ENCODE results near the gene PRDM16. TPM values are rescaled to one million over a fixed set of nuclear protein-coding genes. Genes with fewer than 3 reads are reported as not detected.

The PRDM16 gene
- total RNA-seq (2022): not detected in 2 replicates
- Bru-seq, nascent RNA: percentile 0 among the genes with signal in this experiment
- BruChase-seq, experiment 1, labeled RNA remaining after a 6-hour chase: not detected
- BruChase-seq, experiment 2, labeled RNA remaining after a 2-hour chase: percentile 0 among the genes with signal in this experiment
- long read RNA-seq: 0 reads

DNA sequence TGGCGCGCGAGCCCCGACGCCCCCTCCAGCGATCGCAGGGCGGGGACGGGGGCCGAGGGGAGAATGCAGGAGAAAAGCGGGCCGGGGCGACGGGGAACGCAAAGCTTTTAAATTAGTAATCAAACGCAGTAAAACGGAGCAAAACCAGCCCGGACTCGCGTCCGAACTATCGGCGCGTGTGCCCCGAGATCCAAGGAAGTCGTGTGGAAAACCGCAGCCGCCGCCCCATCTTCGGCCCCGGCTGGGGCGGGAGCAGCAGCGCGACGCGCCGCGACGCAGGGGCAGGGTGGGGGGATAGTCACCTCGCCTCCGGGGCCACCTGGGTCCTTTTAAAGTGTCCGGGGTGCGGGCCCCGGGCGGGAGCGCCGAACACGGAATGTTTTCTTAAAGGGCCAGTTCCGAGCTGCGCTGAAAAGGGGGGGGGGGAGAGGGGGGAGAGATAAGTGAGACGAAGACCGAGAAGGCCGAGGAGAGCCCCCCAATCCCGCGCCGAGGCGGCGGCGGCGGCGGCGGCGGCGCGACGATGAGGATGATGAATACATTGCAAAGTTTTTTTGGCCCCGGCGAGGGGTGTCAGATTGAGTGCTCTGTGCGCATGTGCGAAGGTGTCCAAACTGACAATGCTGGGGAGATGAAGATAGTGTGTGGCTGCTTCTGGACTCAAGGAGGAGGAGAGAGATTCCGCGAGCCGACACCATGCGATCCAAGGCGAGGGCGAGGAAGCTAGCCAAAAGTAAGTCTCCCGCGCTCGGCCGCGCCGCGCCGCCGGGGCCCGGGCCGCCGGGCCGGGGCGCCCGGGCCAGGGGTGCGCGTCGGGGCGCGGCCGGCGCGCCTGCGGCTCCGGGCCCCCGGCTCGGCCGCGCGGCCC lies at the start of gene PRDM16:
TSS of gene PRDM16 (plus strand) at position 640 of the 868 bp plus-strand sequence. CDS start at position 697, 57 bp downstream.
- CTCF ChIA-PET: no interaction called here
- intact Hi-C loops (cut with micrococcal nuclease): no loop called here

GRCh38 chr1:3019516-3020051 lies 49.4 kb upstream of the PRDM16 start:
- DNase-seq (ENCODE audit: unreplicated experiment): no peak
- H3K27me3 Mint-ChIP-seq (ENCODE audit: insufficient read depth, unreplicated experiment): no peaks in the 10 kb centered on the region
- no TSS peak for BruUV-seq (replicated peaks)
- CTCF ChIA-PET: no interaction called here
- no peaks in the 10 kb centered on the region for H3K36me3 Mint-ChIP-seq (ENCODE audit: insufficient read depth, unreplicated experiment)
- intact Hi-C loops (cut with micrococcal nuclease): no loop called here
- no peak overlapping the region for H3K4me3 Mint-ChIP-seq (ENCODE audit: unreplicated experiment)
- POLR2A ChIA-PET: no interaction called here
- no peak overlapping the region for H3K27ac Mint-ChIP-seq (ENCODE audit: low read depth, unreplicated experiment)
- TF ChIP-seq, protein P1, sequence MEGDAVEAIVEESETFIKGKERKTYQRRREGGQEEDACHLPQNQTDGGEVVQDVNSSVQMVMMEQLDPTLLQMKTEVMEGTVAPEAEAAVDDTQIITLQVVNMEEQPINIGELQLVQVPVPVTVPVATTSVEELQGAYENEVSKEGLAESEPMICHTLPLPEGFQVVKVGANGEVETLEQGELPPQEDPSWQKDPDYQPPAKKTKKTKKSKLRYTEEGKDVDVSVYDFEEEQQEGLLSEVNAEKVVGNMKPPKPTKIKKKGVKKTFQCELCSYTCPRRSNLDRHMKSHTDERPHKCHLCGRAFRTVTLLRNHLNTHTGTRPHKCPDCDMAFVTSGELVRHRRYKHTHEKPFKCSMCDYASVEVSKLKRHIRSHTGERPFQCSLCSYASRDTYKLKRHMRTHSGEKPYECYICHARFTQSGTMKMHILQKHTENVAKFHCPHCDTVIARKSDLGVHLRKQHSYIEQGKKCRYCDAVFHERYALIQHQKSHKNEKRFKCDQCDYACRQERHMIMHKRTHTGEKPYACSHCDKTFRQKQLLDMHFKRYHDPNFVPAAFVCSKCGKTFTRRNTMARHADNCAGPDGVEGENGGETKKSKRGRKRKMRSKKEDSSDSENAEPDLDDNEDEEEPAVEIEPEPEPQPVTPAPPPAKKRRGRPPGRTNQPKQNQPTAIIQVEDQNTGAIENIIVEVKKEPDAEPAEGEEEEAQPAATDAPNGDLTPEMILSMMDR (IDR thresholded peaks at IDR 0.05; ENCODE audit: unreplicated experiment): no peak
- no peaks in the 10 kb centered on the region for H3K9me3 Mint-ChIP-seq (ENCODE audit: unreplicated experiment)
- H3K4me1 Mint-ChIP-seq (ENCODE audit: insufficient read depth, unreplicated experiment): no peaks in the 10 kb centered on the region

More for the DNA sequence above, at the start of gene PRDM16:
- H3K4me3 Mint-ChIP-seq (ENCODE audit: unreplicated experiment): no peak within 1 kb of the TSS
- no peak within 1 kb of the TSS for H3K27ac Mint-ChIP-seq (ENCODE audit: low read depth, unreplicated experiment)
- POLR2A ChIA-PET: no interaction called here
- peaks cover 6% of the 10 kb centered on the region for H3K9me3 Mint-ChIP-seq (ENCODE audit: unreplicated experiment)
- DNase-seq (ENCODE audit: unreplicated experiment): no peak
- no peaks in the 10 kb centered on the region for H3K36me3 Mint-ChIP-seq (ENCODE audit: insufficient read depth, unreplicated experiment)
- H3K27me3 Mint-ChIP-seq (ENCODE audit: insufficient read depth, unreplicated experiment): no peaks in the 10 kb centered on the region
- no peaks in the 10 kb centered on the region for H3K4me1 Mint-ChIP-seq (ENCODE audit: insufficient read depth, unreplicated experiment)
- TF ChIP-seq, protein P1 (IDR thresholded peaks at IDR 0.05; ENCODE audit: unreplicated experiment): no peak
- no TSS peak for BruUV-seq (replicated peaks)

GRCh38 chr1:3020263-3020909 lies 48.6 kb upstream of the PRDM16 start:
- intact Hi-C loops (cut with micrococcal nuclease): no loop called here
- H3K9me3 Mint-ChIP-seq (ENCODE audit: unreplicated experiment): no peaks in the 10 kb centered on the region
- CTCF ChIA-PET: no interaction called here
- no TSS peak for BruUV-seq (replicated peaks)
- no peaks in the 10 kb centered on the region for H3K36me3 Mint-ChIP-seq (ENCODE audit: insufficient read depth, unreplicated experiment)
- no peak for DNase-seq (ENCODE audit: unreplicated experiment)
- H3K4me1 Mint-ChIP-seq (ENCODE audit: insufficient read depth, unreplicated experiment): no peaks in the 10 kb centered on the region
- POLR2A ChIA-PET: no interaction called here
- H3K27ac Mint-ChIP-seq (ENCODE audit: low read depth, unreplicated experiment): no peak overlapping the region
- H3K27me3 Mint-ChIP-seq (ENCODE audit: insufficient read depth, unreplicated experiment): no peaks in the 10 kb centered on the region
- H3K4me3 Mint-ChIP-seq (ENCODE audit: unreplicated experiment): no peak overlapping the region
- TF ChIP-seq, protein P1 (IDR thresholded peaks at IDR 0.05; ENCODE audit: unreplicated experiment): no peak

GRCh38 chr1:3021233-3021671 lies 47.8 kb upstream of the PRDM16 start, which contains the start of gene ACTRT2:
ACTRT2 (plus strand) TSS chr1:3021467; CDS start chr1:3021687, 220 bp downstream.
- Mint-ChIP-seq H3K27me3 (ENCODE audit: insufficient read depth, unreplicated experiment) (no peaks in the 10 kb centered on the region), H3K9me3 (ENCODE audit: unreplicated experiment) (no peaks in the 10 kb centered on the region), H3K36me3 (ENCODE audit: insufficient read depth, unreplicated experiment) (no peaks in the 10 kb centered on the region), H3K27ac (ENCODE audit: low read depth, unreplicated experiment) (no peak within 1 kb of the TSS), H3K4me1 (ENCODE audit: insufficient read depth, unreplicated experiment) (no peaks in the 10 kb centered on the region), H3K4me3 (ENCODE audit: unreplicated experiment) (no peak within 1 kb of the TSS)
- intact Hi-C loops (cut with micrococcal nuclease): no loop called here
- CTCF ChIA-PET: no interaction called here
- no TSS peak for BruUV-seq (replicated peaks)
- TF ChIP-seq, protein P1 (IDR thresholded peaks at IDR 0.05; ENCODE audit: unreplicated experiment): no peak
- POLR2A ChIA-PET: no interaction called here
- DNase-seq (ENCODE audit: unreplicated experiment): no peak

Data from MCF 10A (cell line).